ENCODE measurements around the gene CDIP1. TPM values are rescaled to one million over a fixed set of nuclear protein-coding genes. Genes with fewer than 3 reads are reported as not detected.

Gene CDIP1
- total and polyA plus RNA-seq, 2 of the 8 experiments (the other 6 are each of a cell fraction or from before 2014, with no cell fraction given), result 56.6 to 76.3 TPM

GRCh38 chr16:4461250-4462085, 77.1 kb downstream of the CDIP1 start:
- Histone ChIP-seq H3K4me3 (ENCODE audit: extremely low read depth in 1 of 4, insufficient read depth in 2 of 4, low read depth in 3 of 4, low read length in 4 of 4) (no peak overlapping the region), H2BK12ac (ENCODE audit: low read depth, low read length) (no peak overlapping the region), H3K18ac (ENCODE audit: extremely low read depth, low read length) (0 out of 2 replicates have a peak overlapping the region, but pooled peaks have one; percentile 7), H3K56ac (replicated peaks; ENCODE audit: insufficient read length, low read depth, low read length) (no peak overlapping the region), H4K91ac (replicated peaks; ENCODE audit: insufficient read length, low read length) (no peak overlapping the region), H2BK15ac (ENCODE audit: low read length) (no peak overlapping the region), H2AK5ac (ENCODE audit: low read depth, low read length) (no peak overlapping the region), H2BK5ac (ENCODE audit: low read depth, low read length) (no peak overlapping the region), H3K4me2 (ENCODE audit: insufficient read depth in 1 of 2, low read depth in 2 of 2, low read length in 2 of 2) (no peak overlapping the region), H3K79me1 (ENCODE audit: low read depth, low read length) (no peaks in the 10 kb centered on the region), H3K36me3 (ENCODE audit: control insufficient read depth in 2 of 4, insufficient read depth in 4 of 4, low read length in 3 of 4) (peaks cover 9 to 43% (median 23%) of the 10 kb centered on the region in 4 experiments), H4K8ac (ENCODE audit: extremely low read depth, insufficient read depth, low read length) (no peak overlapping the region), H3K9me3 (ENCODE audit: insufficient read depth in 2 of 2, low read depth in 1 of 2, low read length in 1 of 2) (no peaks in the 10 kb centered on the region), H2BK120ac (replicated peaks; ENCODE audit: low read depth, low read length) (no peak overlapping the region), H3K4ac (replicated peaks; ENCODE audit: insufficient read length, low read depth, low read length) (no peak overlapping the region), H4K5ac (ENCODE audit: insufficient read length, low read depth, low read length) (no peak overlapping the region), H3K23ac (ENCODE audit: insufficient read length) (no peak overlapping the region), H3K27me3 (replicated peaks in 1 of 4; ENCODE audit: control insufficient read depth in 3 of 4, extremely low read depth in 1 of 4, insufficient read depth in 3 of 4, low read length in 3 of 4) (no peaks in the 10 kb centered on the region), H3K27ac (ENCODE audit: low read depth, low read length) (no peak overlapping the region; the same call in 1 of the 2 replicates), H3K79me2 (ENCODE audit: control insufficient read depth in 1 of 2, insufficient read depth in 2 of 2, low read length in 2 of 2) (no peaks in the 10 kb centered on the region), H2BK20ac (ENCODE audit: low read length) (no peak overlapping the region), H3K9ac (replicated peaks in 1 of 4; ENCODE audit: extremely low read depth in 1 of 4, low read depth in 3 of 4, low read length in 3 of 4) (no peak overlapping the region; a peak in 1 of 7 replicates), H4K20me1 (replicated peaks in 1 of 2; ENCODE audit: control insufficient read depth in 1 of 2, insufficient read depth in 2 of 2, low read length in 2 of 2) (peaks cover 4 to 18% of the 10 kb centered on the region in 2 experiments), H3K14ac (ENCODE audit: insufficient read length) (no peak overlapping the region), H3K23me2 (ENCODE audit: low read depth, low read length) (no peaks in the 10 kb centered on the region), H3K4me1 (replicated peaks in 1 of 4; ENCODE audit: control insufficient read depth in 3 of 4, insufficient read depth in 4 of 4, low read length in 3 of 4) (peaks cover 0 to 9% (median 3%) of the 10 kb centered on the region in 4 experiments; a peak in 4 of 7 replicates), H2AFZ (ENCODE audit: low read length) (no peak overlapping the region)
- WGBS, 2 experiments (ENCODE audit: extremely low coverage in 1 of 2, insufficient coverage in 1 of 2, insufficient read length in 1 of 2, insufficient replicate concordance in 2 of 2, low coverage in 1 of 2, low lambda C conversion rate in 2 of 2, missing lambda C conversion rate in 1 of 2), result 91% methylated on average over 26 of the region's 27 CpGs; no CpG with 5 or more reads in 1 of the 2 experiments
- CTCF ChIA-PET (ENCODE audit: partially characterized antibody), result interaction anchor here (0.9 to 1.3 kb wide), 4 partner anchors 12 to 50 kb away, joined by 3 to 4 read pairs (median 3); no protein-coding TSS in a partner anchor
- DNase-seq (ENCODE audit: low read depth in 1 of 2, low spot score in 2 of 2) (peak in 1 of 2 experiments; percentile 66), FAIRE-seq (no peak)
- POLR2A ChIA-PET (ENCODE audit: partially characterized antibody), result interaction anchor here (1.3 to 21.6 kb wide), 7 partner anchors 10 to 111 kb away, joined by 3 to 257 read pairs (median 7); partner anchors contain the start of genes HMOX2, NMRAL1 and PAM16
- TF ChIP-seq PHF8 (conservative IDR thresholded peaks at IDR 0.05; ENCODE audit: low read depth, low read length) (no peak), CHD1 (IDR thresholded peaks at IDR 0.05; ENCODE audit: low read depth, low read length) (peak; percentile 92), KDM5A (IDR thresholded peaks at IDR 0.05; ENCODE audit: low read length) (no peak), ZNF274 (IDR thresholded peaks at IDR 0.05; ENCODE audit: borderline replicate concordance, extremely low read depth, low read length) (no peak), KDM1A (IDR thresholded peaks at IDR 0.05; ENCODE audit: borderline replicate concordance, low read length) (no peak), JUND (IDR thresholded peaks at IDR 0.05; ENCODE audit: low read length) (peak; percentile 94), SIX5 (IDR thresholded peaks at IDR 0.05; ENCODE audit: low read depth, low read length) (peak; percentile 56), ATF3 (IDR thresholded peaks at IDR 0.05; ENCODE audit: insufficient read depth, low read depth, low read length) (no peak), POLR2AphosphoS5 (IDR thresholded peaks at IDR 0.05; ENCODE audit: low read depth, low read length) (peak; percentile 58; the same call in 1 of the 2 replicates)
- TF ChIP-seq, protein P1, sequence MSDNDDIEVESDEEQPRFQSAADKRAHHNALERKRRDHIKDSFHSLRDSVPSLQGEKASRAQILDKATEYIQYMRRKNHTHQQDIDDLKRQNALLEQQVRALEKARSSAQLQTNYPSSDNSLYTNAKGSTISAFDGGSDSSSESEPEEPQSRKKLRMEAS (IDR thresholded peaks at IDR 0.05), result 0 out of 2 replicates have a peak, but pooled peaks have one; percentile 9

Measured in H1 (cell line).